NT2/D1 (cell line): ENCODE data around the gene OR2H2.

Source experiments
- YY1 ChIP-seq: IDR thresholded peaks from 2 replicates; pipeline ENCODE4 v1.6.1; 2011; ENCODE audit not compliant: insufficient read length, insufficient read depth
- ZNF274 ChIP-seq: IDR thresholded peaks from 2 replicates; pipeline ENCODE4 v1.6.1; 2011; ENCODE audit warnings: mild to moderate bottlenecking, low read depth, low read length

DNA sequence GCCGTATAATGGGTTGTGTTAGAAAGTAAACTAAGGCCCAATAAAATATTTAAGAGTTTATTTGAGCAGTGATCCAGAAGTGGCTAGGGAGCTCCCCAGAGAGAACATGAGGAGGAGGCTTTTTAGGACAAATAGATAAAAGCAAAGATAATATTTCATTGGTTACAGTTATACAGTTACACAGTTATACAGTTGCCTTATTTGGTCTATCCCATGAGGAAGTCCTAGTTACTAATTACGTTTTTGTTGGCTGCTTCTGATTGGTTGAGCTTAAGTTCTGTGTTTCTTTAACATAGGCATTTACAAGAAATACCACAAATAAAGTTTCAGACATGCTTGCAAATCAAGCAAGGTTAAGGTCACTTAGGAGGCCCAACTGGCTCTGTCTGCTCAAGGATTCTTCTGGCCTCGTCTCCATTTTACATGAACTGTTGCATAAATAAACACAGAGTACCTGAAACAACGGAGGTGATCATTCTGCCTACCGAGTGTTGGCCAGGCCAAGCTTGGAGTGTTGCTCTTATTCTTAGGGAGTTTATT lies 32.3 kb upstream of the OR2H2 start:
- TF ChIP-seq ZNF274 = no peak
- TF ChIP-seq YY1 = no peak
